ENCODE measurements around the gene ARMC8.

Gene ARMC8

GRCh38 chr3:138200424-138200823, 13.3 kb downstream of the ARMC8 start:
- DNase-seq, result no peak

DNA sequence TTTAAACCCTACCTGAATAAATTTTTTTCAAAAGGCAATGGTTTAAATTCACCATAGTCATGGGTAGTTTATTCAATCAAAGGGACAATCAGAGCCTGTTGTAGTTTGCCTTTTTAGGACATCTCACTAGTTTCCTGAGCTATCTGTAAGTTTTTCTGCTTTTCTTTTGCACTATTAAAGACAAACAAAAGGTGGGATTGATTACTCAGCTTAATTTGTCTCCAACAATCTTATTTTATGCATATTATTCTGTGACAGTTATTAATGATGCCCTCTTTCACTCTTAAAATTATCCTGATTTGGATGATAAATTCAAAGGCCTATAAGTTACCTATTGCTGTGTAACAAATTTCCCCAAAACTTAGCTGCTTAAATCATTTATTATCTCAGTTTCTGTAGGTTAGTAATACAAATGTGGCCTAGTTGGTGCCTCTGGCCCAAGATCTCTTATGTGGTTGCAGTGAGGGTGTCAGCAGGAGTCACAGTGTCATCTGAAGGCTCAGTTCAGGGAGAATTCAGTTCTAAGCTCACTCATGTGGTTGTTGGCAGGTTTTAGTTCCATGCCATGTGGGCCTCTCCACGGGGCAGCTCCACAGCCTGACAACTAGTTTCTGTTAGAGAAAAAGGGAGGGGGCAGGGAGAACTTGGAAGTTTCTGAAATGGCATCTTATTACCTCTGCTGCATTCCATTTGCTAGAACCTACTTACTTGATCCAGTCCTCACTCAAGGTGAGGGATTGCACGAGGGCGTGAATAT, 16.0 kb downstream of the ARMC8 start:
- no peak for DNase-seq

DNA sequence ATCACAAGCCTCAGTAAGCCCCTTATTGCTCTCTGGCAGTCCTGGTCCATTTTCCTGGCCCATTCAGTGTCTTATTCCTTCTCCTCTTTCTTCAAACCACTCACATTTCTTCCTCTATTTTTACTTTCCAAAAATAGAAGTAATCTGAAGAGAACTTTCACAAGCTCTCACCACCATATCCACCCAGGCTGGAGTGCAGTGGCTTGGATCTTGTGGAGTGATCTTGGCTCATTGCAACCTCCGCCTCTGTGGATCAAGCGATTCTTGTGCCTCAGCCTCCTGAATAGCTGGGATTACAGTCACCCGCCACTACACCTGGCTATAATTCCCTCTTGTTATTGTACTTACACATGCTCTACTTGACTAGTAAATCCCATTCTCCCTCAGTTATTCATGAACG, 16.8 kb downstream of the ARMC8 start:
- DNase-seq, result no peak

DNA sequence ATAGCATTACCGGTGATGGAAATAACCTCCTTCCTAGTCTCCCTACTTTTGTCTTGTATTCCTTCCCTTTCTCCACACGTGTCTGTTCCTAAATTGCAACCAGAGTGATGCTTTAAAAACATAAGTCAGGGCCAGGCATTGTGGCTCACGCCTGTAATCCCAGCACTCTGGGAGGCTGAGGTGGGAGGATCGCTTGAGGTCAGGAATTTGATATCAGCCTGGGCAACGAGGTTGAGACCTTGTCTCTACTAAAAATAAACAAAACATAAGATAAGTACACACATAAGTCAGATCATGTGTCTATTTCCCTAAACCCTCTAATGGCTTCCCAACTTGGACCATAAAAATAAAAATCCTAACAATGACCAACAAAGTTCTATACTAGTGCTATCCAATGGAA, 18.4 kb downstream of the ARMC8 start:
- no peak for DNase-seq

DNA sequence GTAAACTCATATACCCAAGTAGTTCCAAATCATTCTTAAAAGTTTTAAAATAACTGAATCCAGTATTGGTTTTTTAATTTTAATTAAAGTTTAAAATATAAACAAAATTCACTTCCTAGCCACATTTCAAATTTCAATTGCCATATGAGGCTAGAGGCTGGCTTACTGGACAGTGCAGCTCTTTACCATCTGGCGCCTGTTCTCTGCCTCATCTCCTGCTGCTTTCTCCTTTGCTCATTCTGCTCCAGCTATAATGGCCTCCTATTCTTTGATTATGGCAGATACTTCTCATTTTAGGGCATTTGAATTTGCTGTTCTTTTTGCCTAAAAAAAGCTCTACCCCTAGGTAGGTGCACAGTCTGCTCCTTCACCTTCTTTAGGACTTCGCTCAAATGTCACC, 19.1 kb downstream of the ARMC8 start:
- DNase-seq, result no peak

GRCh38 chr3:138210528-138210927, 23.4 kb downstream of the ARMC8 start:
- no peak for DNase-seq

GRCh38 chr3:138213398-138214085, 26.4 kb downstream of the ARMC8 start:
- DNase-seq, result no peak

DNA sequence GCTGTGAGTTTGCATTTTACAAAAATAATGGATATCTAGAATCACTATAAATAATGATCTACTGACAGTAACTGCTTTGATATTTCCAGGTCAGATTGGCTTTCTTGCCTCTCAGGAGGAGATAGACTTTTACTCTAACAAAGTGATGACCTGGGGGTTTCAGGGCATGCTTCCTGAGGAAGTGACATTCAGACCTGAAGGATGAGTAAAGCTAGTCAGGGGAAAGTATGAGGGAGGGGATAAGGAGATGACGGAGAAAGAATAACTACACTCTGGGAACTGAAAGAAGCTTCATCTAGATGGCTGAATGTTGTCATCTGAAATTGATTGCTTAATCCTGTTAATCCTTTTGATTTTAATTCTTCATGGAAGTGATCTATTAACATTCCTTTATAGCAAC, 32.2 kb downstream of the ARMC8 start:
- DNase-seq, result no peak

DNA sequence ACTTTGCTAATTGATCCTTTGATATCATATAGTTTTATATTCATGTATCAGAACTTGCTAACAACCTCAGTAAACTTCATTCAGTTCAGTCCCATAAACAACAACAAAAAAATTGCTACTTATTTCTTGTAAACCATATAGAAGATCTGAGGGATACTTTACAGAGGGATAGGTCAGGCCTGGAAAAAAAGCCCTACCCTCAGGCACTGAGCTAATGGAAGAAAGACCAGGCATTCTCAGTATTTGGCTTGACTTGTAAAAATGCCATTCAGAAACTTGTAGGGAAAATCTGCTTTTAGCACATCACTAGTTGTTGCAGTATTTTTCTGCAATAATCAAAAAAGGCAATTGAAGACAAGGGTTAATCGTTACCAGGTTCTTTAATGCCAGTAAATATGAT, 33.1 kb downstream of the ARMC8 start:
- no peak for DNase-seq

DNA sequence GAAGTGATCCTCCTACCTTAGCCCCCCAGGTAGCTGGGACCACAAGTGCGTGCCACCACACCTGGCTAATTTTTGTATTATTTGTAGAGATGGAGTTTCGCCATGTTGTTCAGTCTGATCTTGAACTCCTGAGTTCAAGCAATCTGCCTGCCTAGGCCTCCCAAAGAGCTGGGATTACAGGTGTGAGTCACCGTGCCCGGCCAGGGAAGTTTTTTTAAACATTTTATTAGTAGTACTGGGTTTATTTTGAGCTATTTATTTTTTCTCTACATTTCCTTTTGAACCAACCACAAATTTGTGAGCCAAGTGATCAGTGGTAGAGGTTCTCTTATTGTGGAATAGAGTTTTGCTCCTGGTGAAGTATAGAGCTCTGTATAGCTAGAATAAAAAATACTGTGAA, 33.7 kb downstream of the ARMC8 start:
- no peak for DNase-seq

- no peak for DNase-seq
These were observed 35.2 kb downstream of the ARMC8 start for GRCh38 chr3:138222131-138222941.

DNA sequence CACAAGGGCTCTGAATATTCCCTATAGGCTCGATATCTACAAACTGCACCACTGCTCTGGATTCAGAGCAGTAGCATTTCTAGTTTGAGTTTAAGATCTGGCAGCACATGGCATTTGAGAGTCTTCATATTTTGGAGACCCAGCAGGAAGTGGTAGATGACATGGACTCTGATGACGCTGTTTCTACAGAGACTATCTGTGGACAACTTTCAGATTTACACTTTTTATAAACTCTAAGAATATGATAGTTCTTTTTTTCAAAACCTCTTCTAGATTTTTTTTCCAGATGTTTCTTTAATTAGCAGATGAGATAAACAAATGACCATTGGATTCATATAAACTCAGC, 35.8 kb downstream of the ARMC8 start:
- DNase-seq, result no peak

DNA sequence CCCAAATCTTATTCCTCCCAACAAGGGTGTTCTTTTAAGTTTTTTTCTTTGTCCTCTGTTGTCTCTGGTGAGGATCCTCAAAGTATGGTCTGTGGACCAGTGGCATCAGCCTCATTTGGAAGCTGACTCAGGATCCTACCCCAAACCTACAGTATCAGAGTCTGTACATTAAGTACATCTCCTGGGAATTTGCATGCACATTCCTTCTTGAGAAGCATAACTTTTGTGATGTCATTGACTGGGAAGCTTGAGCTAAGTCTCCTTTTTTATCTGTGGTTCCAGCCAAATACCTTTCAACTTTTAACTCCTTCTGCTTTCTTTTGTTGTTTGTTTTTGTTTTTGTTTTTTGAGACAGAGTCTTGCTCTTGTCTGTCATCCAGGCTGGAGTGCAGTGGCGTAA, 40.5 kb downstream of the ARMC8 start:
- DNase-seq, result no peak

DNA sequence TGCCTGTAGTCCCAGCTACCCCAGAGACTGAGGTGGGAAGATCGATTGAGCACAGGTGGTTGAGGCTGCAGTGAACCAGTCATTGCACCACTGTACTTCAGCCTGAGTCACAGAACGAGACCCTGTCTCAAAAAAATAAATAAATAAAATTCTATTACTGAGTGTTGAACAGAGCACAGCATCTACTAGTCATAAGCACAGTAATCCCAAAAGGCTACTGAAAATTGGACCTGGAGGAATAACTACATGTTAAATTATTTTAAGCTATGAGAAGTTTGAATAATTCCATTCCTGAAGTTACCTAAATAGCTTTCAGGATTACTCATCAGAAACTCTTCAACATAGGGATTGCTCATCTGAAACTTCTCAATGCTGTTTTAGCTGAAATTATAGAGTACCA, 43.4 kb downstream of the ARMC8 start:
- no peak for DNase-seq

- DNase-seq, result no peak
These were observed 45.7 kb downstream of the ARMC8 start for GRCh38 chr3:138232705-138233364.

DNA sequence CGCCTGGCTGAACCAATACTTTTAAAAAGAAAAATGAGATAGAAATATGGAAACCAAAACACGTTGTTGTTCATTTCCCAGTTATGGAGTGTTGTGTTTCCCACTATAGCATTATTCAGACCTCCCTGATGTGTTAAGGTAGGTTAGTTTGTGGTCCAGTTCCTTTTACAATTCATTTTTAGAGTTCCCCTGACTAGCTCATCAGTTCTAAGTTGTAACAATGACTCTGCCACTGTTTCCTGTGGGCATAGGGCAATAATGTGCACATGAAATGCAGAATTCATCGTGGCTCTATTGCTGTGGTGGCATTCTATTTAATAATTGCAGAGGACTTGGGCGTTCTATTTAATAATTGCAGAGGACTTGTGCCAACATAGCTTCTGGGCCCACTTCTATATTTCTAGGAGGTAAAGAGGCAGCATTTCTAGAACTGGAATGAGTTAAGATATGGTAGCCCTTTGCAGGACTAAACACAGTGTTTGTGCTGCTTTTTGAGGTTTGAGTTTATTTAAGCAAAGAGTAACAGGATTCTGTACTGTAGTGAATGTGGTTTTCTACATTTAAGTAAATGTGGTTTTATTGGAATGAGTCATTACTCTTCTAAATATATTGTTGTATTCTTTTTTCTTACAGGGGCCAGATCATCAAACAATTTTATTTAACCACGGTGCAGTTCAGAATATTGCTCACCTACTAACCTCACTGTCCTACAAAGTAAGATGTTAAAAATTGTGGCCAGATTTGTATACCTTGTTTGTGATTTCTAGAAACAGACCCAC, 47.5 kb downstream of the ARMC8 start:
- DNase-seq, result no peak

DNA sequence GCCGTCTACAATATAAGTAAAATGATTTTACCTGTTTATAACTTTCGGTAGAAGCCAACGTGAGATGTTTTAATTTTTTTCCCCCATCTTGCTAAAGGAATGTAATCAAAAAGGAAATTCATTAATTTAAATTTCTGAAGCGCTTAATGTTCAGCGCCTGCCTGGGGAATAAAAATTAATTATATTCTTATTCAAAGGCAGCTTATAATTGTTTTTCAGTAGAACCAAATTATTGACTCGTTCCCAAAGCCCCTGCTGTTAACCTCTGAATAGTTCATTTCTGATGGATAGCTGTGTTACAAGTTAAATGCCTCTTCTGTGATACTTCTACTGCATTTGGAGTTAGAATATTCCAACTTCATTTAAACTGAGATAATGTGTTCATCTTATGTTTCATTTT, 51.6 kb downstream of the ARMC8 start:
- DNase-seq, result no peak

DNA sequence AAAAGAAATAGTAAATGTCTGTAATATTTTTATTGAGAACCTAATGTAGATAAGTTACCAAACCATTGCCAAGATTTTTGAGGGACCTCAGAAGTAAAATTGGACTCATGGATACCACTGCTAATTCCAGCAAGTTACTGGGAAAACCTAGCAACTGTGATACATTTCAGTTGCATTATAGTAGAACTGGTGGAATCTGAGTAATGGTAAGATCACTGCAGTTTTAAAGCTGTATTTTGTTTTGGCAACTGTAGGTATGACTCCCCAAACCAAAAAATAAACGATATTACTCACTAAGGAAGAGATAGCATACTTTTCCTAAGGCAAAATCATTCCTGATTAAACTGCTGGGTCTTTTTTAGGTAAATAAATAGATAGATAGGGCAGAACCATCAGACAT, 54.0 kb downstream of the ARMC8 start:
- no peak for DNase-seq

DNA sequence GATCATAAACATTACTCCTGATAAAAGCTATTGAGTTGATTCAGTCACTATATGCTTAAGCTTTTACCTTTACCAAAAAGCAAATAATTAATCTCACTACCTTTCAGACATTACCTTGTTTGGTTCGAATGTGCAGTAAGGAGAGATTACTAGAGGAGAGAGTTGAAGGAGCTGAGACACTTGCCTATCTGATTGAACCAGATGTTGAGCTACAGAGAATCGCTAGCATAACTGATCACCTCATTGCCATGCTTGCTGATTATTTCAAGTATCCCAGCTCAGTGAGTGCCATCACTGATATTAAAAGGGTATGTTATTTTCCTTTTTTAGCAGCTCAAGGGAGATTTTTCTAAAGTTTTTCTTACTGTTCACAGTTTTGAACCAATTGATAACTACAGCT, 54.6 kb downstream of the ARMC8 start:
- no peak for DNase-seq

GRCh38 chr3:138242466-138242865, 55.4 kb downstream of the ARMC8 start:
- DNase-seq, result no peak

DNA sequence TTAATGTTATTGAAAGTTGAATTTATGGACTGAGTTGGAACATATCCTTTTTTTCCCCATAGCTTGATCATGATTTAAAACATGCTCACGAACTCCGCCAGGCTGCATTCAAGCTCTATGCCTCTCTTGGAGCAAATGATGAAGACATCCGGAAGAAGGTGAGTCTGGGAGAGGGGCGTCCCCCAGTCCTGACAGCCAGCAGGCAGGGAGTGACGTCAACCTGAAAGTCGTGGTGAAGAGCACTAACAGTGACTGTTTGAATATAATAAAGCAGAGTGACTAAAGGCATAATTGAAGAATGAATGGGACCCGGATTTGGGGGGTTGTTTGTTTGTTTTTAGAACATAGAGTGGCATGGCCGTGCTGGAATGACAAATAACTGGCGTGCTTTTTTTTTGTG, 57.9 kb downstream of the ARMC8 start:
- peak in 1 of 2 experiments; percentile 43 for DNase-seq

DNA sequence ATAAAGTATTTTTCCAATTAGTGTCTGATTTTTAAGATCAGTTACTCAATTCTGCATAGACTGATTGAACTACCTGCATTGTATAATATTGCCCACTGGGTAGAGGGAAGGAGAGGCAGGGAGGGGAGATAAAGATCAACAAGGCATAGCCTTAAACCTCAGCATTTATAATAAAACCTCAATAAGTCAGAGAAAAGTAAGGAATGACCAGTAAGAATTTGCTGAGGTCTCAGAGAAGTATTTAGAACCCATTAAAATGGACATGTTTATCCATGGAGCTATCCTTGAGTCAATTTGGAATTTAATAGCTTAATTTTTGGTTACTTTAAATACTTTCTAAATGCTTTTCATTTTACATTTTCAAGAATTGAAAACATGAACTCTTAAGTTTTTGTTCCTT, 62.5 kb downstream of the ARMC8 start:
- DNase-seq, result no peak

- DNase-seq, result no peak
These were observed 66.5 kb downstream of the ARMC8 start for GRCh38 chr3:138253609-138254008.
